ENCODE data around the gene ASCL4. TPM values are rescaled to one million over a fixed set of nuclear protein-coding genes. Genes with fewer than 3 reads are reported as not detected.

ASCL4 gene
- total and polyA plus RNA-seq, 7 experiments from 2014 or later, result not detected

DNA sequence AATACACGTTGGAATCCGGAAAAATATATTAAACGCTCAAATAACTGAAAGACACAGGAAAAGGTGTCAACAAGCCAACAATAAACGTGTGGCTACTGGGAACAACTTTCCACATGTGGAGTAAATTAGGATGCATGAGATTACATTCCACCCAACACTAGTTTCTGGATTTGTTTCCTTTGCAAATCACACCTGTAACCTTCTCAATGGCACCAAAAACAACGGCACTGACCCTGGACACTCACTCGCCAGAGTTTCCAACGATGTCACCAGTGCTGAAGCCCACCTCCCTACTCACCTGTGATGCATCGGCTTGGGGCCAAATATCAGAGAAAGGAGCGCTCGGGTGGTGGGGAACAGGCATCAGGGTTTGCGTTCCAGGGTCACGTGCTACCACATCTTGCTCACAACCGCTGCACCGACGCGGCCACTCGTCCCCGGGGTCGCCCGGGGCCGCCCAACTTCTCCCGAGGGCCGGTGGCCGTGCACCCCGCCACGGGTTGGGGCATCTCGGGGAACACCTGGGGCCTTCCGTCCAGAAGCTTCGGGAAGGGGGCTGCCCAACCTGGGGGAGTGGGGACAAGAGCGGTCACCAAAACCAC, 14.2 kb upstream of the ASCL4 start:
- H3K4me3 Mint-ChIP-seq, result peak overlapping the region; percentile 85 to 94 (median 90)
- H3K9me3 Mint-ChIP-seq, result peaks cover 0 to 4% (median 0%) of the 10 kb centered on the region in 11 donors
- CTCF ChIA-PET, result no interaction called here

GRCh38 chr12:107760809-107761501, 13.5 kb upstream of the ASCL4 start, which contains the start of gene PRDM4:
Gene PRDM4 (minus strand): TSS chr12:107761137. CDS start chr12:107760515, 622 bp downstream.
- no peaks in the 10 kb centered on the region for H3K27me3 ChIP-seq (ENCODE audit: control insufficient read depth in 2 of 2, insufficient read depth in 2 of 2, low read length in 2 of 2)
- intact Hi-C loops (cut with micrococcal nuclease), result loop anchor here (1.0 to 10.0 kb wide), 27 partner anchors 76 to 1812 kb away; partner anchors contain the start of genes CRY1 (in 2 of the 2), PWP1 (in 2 of the 2), RIC8B (in 2 of the 2) and TCP11L2 (in 2 of the 2)
- H3K36me3 Mint-ChIP-seq, result peaks cover 0 to 13% (median 6%) of the 10 kb centered on the region in 5 donors
- peak within 1 kb of the TSS; percentile 85 to 96 (median 91) for H3K27ac Mint-ChIP-seq
- CTCF ChIA-PET, result no interaction called here
- peaks cover 0 to 4% (median 0%) of the 10 kb centered on the region in 11 donors for H3K9me3 Mint-ChIP-seq
- H3K4me1 ChIP-seq (ENCODE audit: control insufficient read depth in 2 of 2, insufficient read depth in 2 of 2, low read length in 2 of 2), result peaks cover 21% of the 10 kb centered on the region in 2 donors
- H3K4me3 ChIP-seq (ENCODE audit: low read length), result peak within 1 kb of the TSS; percentile 83
- POLR2A ChIA-PET, result interaction anchor here (0.7 to 1.8 kb wide), 4 partner anchors 11 to 1456 kb away, joined by 3 to 7 read pairs (median 3); partner anchors contain the start of gene PWP1
- peaks cover 0 to 5% (median 0%) of the 10 kb centered on the region in 5 donors for H3K27me3 Mint-ChIP-seq
- H3K9me3 ChIP-seq (ENCODE audit: control insufficient read depth in 2 of 3, low read length in 3 of 3), result no peaks in the 10 kb centered on the region
- H3K36me3 ChIP-seq (ENCODE audit: control insufficient read depth in 2 of 3, insufficient read depth in 3 of 3, low read length in 3 of 3), result peaks cover 0 to 11% (median 5%) of the 10 kb centered on the region in 3 experiments
- H3K27ac ChIP-seq (ENCODE audit: low read depth, low read length), result peak within 1 kb of the TSS; percentile 78
- peak; percentile 85 to 96 (median 93) for DNase-seq
- H3K4me3 Mint-ChIP-seq, result peak within 1 kb of the TSS; percentile 85 to 94 (median 91)
- H3K4me1 Mint-ChIP-seq, result peaks cover 19 to 52% (median 35%) of the 10 kb centered on the region in 7 donors
- peak; percentile 99 for ATAC-seq

More for the DNA sequence above, 14.2 kb upstream of the ASCL4 start:
- Mint-ChIP-seq H3K27me3 (peaks cover 0 to 5% (median 0%) of the 10 kb centered on the region in 5 donors), H3K27ac (peak overlapping the region; percentile 81 to 92 (median 88)), H3K36me3 (peaks cover 0 to 13% (median 6%) of the 10 kb centered on the region in 5 donors), H3K4me1 (peaks cover 19 to 52% (median 35%) of the 10 kb centered on the region in 7 donors)
- Histone ChIP-seq H3K9me3 (ENCODE audit: control insufficient read depth in 2 of 3, low read length in 3 of 3) (no peaks in the 10 kb centered on the region), H3K4me3 (ENCODE audit: low read length) (peak overlapping the region; percentile 73), H3K4me1 (ENCODE audit: control insufficient read depth in 2 of 2, insufficient read depth in 2 of 2, low read length in 2 of 2) (peaks cover 21% of the 10 kb centered on the region in 2 donors), H3K27me3 (ENCODE audit: control insufficient read depth in 2 of 2, insufficient read depth in 2 of 2, low read length in 2 of 2) (no peaks in the 10 kb centered on the region), H3K36me3 (ENCODE audit: control insufficient read depth in 2 of 3, insufficient read depth in 3 of 3, low read length in 3 of 3) (peaks cover 0 to 16% (median 5%) of the 10 kb centered on the region in 3 experiments), H3K27ac (ENCODE audit: low read depth, low read length) (peak overlapping the region; percentile 78)
- DNase-seq, result peak in 8 of 9 donors; percentile 16 to 46 (median 32)
- POLR2A ChIA-PET, result interaction anchor here (0.7 to 1.8 kb wide), 4 partner anchors 10 to 75 kb away, joined by 3 to 7 read pairs (median 3); partner anchors contain the start of gene PWP1
- no peak for ATAC-seq
- intact Hi-C loops (cut with micrococcal nuclease), result loop anchor here (2.0 to 10.0 kb wide), 20 partner anchors 127 to 1812 kb away; partner anchors contain the start of genes TCP11L2 (in 2 of the 2), CORO1C (in 1 of the 2), CRY1 (in 1 of the 2) and KCTD10 (in 1 of the 2)

DNA sequence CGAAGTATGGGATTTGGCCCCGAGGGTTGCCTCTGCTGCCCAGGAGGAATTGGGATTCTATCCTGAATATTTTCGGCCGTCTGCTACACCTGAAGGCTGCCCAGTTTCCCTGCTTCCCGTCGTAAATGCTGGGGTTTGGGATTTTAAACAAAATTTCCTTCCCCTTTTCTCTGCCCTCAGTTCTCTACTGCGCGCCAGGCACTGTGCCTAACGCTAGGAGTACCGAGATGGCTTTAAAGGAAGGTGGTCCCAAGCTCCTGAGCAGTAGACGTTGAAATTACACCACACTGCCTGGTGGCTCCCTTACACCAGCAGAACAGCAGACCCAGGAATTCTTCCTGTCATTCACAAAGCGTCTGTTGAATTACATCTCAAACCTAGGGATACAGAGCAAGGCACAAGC, 13.0 kb upstream of the ASCL4 start:
- H3K4me1 Mint-ChIP-seq, result peaks cover 19 to 50% (median 35%) of the 10 kb centered on the region in 7 donors
- H3K9me3 Mint-ChIP-seq, result peaks cover 0 to 4% (median 0%) of the 10 kb centered on the region in 11 donors
- DNase-seq (no peak), ATAC-seq (no peak)
- no peaks in the 10 kb centered on the region for H3K9me3 ChIP-seq (ENCODE audit: control insufficient read depth in 2 of 3, low read length in 3 of 3)
- H3K27ac ChIP-seq (ENCODE audit: low read depth, low read length), result peak overlapping the region; percentile 78
- peak overlapping the region; percentile 85 to 96 (median 91) for H3K27ac Mint-ChIP-seq
- H3K4me3 ChIP-seq (ENCODE audit: low read length), result peak overlapping the region; percentile 83
- peaks cover 0 to 8% (median 0%) of the 10 kb centered on the region in 5 donors for H3K27me3 Mint-ChIP-seq
- peaks cover 0 to 12% (median 3%) of the 10 kb centered on the region in 5 donors for H3K36me3 Mint-ChIP-seq
- POLR2A ChIA-PET, result interaction anchor here (0.7 to 1.5 kb wide), 2 partner anchors 27 to 1456 kb away, joined by 3 read pairs; no protein-coding TSS in a partner anchor
- intact Hi-C loops (cut with micrococcal nuclease), result loop anchor here (1.0 to 10.0 kb wide), 27 partner anchors 76 to 1811 kb away; partner anchors contain the start of genes CRY1 (in 2 of the 2), PWP1 (in 2 of the 2), RIC8B (in 2 of the 2) and TCP11L2 (in 2 of the 2)
- CTCF ChIA-PET, result no interaction called here
- peak overlapping the region; percentile 85 to 93 (median 90) for H3K4me3 Mint-ChIP-seq
- peaks cover 0 to 6% (median 5%) of the 10 kb centered on the region in 3 experiments for H3K36me3 ChIP-seq (ENCODE audit: control insufficient read depth in 2 of 3, insufficient read depth in 3 of 3, low read length in 3 of 3)
- H3K4me1 ChIP-seq (ENCODE audit: control insufficient read depth in 2 of 2, insufficient read depth in 2 of 2, low read length in 2 of 2), result peaks cover 21% of the 10 kb centered on the region in 2 donors
- H3K27me3 ChIP-seq (ENCODE audit: control insufficient read depth in 2 of 2, insufficient read depth in 2 of 2, low read length in 2 of 2), result no peaks in the 10 kb centered on the region

DNA sequence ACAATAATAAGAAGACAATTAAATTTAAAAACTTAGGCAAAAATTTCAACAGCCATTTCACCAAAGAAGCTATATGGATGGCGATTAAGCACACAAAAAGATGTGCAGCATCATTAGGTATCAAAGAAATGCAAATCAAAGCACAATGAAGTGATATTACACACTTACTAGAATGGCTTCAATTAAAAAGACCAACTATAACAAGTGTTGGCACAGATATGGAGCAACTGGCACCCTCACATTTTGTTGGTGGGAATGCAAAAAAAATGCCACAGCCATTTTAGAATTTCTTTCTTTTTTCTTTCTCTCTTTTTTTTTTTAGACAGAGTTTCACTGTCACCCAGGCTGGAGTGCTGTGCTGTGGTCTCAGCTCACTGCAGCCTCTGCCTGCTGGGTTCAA, 11.6 kb upstream of the ASCL4 start:
- Histone ChIP-seq H3K36me3 (ENCODE audit: control insufficient read depth in 2 of 3, insufficient read depth in 3 of 3, low read length in 3 of 3) (no peaks in the 10 kb centered on the region), H3K4me3 (ENCODE audit: low read length) (no peak overlapping the region), H3K9me3 (ENCODE audit: control insufficient read depth in 2 of 3, low read length in 3 of 3) (no peaks in the 10 kb centered on the region), H3K27ac (ENCODE audit: low read depth, low read length) (no peak overlapping the region), H3K27me3 (ENCODE audit: control insufficient read depth in 2 of 2, insufficient read depth in 2 of 2, low read length in 2 of 2) (no peaks in the 10 kb centered on the region), H3K4me1 (ENCODE audit: control insufficient read depth in 2 of 2, insufficient read depth in 2 of 2, low read length in 2 of 2) (peaks cover 21% of the 10 kb centered on the region in 2 donors)
- intact Hi-C loops (cut with micrococcal nuclease), result loop anchor here (5.0 to 10.0 kb wide), 10 partner anchors 124 to 1714 kb away; partner anchors contain the start of genes KCTD10 (in 1 of the 2), RIC8B (in 1 of the 2), SSH1 (in 1 of the 2) and TCP11L2 (in 1 of the 2)
- POLR2A ChIA-PET, result interaction anchor here (0.7 kb wide), 1 partner anchor 31 kb away, joined by 3 read pairs; no protein-coding TSS in a partner anchor
- H3K36me3 Mint-ChIP-seq, result peaks cover 0 to 8% (median 0%) of the 10 kb centered on the region in 5 donors
- peaks cover 19 to 38% (median 29%) of the 10 kb centered on the region in 7 donors for H3K4me1 Mint-ChIP-seq
- peak overlapping the region in 1 of 10 donors; percentile 2 for H3K4me3 Mint-ChIP-seq
- DNase-seq (no peak), ATAC-seq (no peak)
- peaks cover 0 to 4% (median 0%) of the 10 kb centered on the region in 11 donors for H3K9me3 Mint-ChIP-seq
- peaks cover 0 to 18% (median 0%) of the 10 kb centered on the region in 5 donors for H3K27me3 Mint-ChIP-seq
- peak overlapping the region in 1 of 9 donors; percentile 86 for H3K27ac Mint-ChIP-seq
- CTCF ChIA-PET, result no interaction called here

DNA sequence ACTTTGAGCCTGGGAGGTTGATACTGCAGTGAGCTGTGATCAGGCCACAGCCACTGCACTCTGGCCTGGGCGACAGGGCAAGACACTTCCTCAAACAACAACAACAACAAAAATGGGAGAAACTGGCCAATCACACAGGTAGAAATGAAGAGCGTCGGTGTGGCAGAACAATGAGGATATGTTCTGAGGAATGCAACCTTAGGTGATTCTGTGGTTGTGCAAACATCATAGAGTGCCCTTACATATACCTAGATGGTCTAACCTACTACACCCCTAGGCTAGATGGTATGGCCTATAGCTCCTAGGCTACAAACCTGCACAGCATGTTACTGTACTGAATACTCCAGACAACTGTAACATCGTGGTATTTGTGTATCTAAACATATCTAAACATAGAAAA, 9.9 kb upstream of the ASCL4 start:
- ATAC-seq, result no peak
- intact Hi-C loops (cut with micrococcal nuclease), result loop anchor here (5.0 to 10.0 kb wide), 10 partner anchors 123 to 1713 kb away; partner anchors contain the start of genes KCTD10 (in 1 of the 2), RIC8B (in 1 of the 2), SSH1 (in 1 of the 2) and TCP11L2 (in 1 of the 2)
- H3K4me1 Mint-ChIP-seq, result peaks cover 7 to 20% (median 14%) of the 10 kb centered on the region in 7 donors
- POLR2A ChIA-PET, result no interaction called here
- H3K36me3 Mint-ChIP-seq, result peaks cover 0 to 3% (median 0%) of the 10 kb centered on the region in 5 donors
- CTCF ChIA-PET, result no interaction called here
- no peak for DNase-seq
- no peak overlapping the region for H3K4me3 Mint-ChIP-seq
- H3K4me3 ChIP-seq (ENCODE audit: low read length), result no peak overlapping the region
- no peaks in the 10 kb centered on the region for H3K36me3 ChIP-seq (ENCODE audit: control insufficient read depth in 2 of 3, insufficient read depth in 3 of 3, low read length in 3 of 3)
- H3K27me3 Mint-ChIP-seq, result peaks cover 0 to 18% (median 0%) of the 10 kb centered on the region in 5 donors
- H3K27me3 ChIP-seq (ENCODE audit: control insufficient read depth in 2 of 2, insufficient read depth in 2 of 2, low read length in 2 of 2), result no peaks in the 10 kb centered on the region
- peaks cover 0 to 4% (median 0%) of the 10 kb centered on the region in 11 donors for H3K9me3 Mint-ChIP-seq
- no peak overlapping the region for H3K27ac Mint-ChIP-seq
- no peaks in the 10 kb centered on the region for H3K9me3 ChIP-seq (ENCODE audit: control insufficient read depth in 2 of 3, low read length in 3 of 3)
- H3K27ac ChIP-seq (ENCODE audit: low read depth, low read length), result no peak overlapping the region
- H3K4me1 ChIP-seq (ENCODE audit: control insufficient read depth in 2 of 2, insufficient read depth in 2 of 2, low read length in 2 of 2), result peaks cover 6 to 7% of the 10 kb centered on the region in 2 donors

GRCh38 chr12:107765316-107765715, 9.2 kb upstream of the ASCL4 start:
- CTCF ChIA-PET, result no interaction called here
- H3K9me3 Mint-ChIP-seq, result peaks cover 0 to 4% (median 0%) of the 10 kb centered on the region in 11 donors
- intact Hi-C loops (cut with micrococcal nuclease), result loop anchor here (10.0 kb wide), 5 partner anchors 451 to 1089 kb away; partner anchors contain the start of genes RIC8B (in 1 of the 2), SSH1 (in 1 of the 2) and TMEM263 (in 1 of the 2)
- Histone ChIP-seq H3K27ac (ENCODE audit: low read depth, low read length) (no peak overlapping the region), H3K27me3 (ENCODE audit: control insufficient read depth in 2 of 2, insufficient read depth in 2 of 2, low read length in 2 of 2) (no peaks in the 10 kb centered on the region), H3K4me1 (ENCODE audit: control insufficient read depth in 2 of 2, insufficient read depth in 2 of 2, low read length in 2 of 2) (no peaks in the 10 kb centered on the region), H3K4me3 (ENCODE audit: low read length) (no peak overlapping the region), H3K36me3 (ENCODE audit: control insufficient read depth in 2 of 3, insufficient read depth in 3 of 3, low read length in 3 of 3) (no peaks in the 10 kb centered on the region), H3K9me3 (ENCODE audit: control insufficient read depth in 2 of 3, low read length in 3 of 3) (no peaks in the 10 kb centered on the region)
- no peak for DNase-seq
- POLR2A ChIA-PET, result no interaction called here
- ATAC-seq, result no peak
- H3K27me3 Mint-ChIP-seq, result peaks cover 0 to 20% (median 1%) of the 10 kb centered on the region in 5 donors
- no peaks in the 10 kb centered on the region for H3K36me3 Mint-ChIP-seq
- no peak overlapping the region for H3K27ac Mint-ChIP-seq
- no peak overlapping the region for H3K4me3 Mint-ChIP-seq
- peaks cover under 1 to 13% (median 7%) of the 10 kb centered on the region in 7 donors for H3K4me1 Mint-ChIP-seq
